Activated CD4-positive, CD25-positive, alpha-beta regulatory T cell treated with anti-CD3 and anti-CD28 coated beads, Interleukin-2, amount 50 U/mL, for 16 hours (primary cell): ENCODE measurements around the gene CAMK2N1.

Source experiments
- DNase-seq: peaks from one replicate; pipeline ENCODE4 v3.0.0-alpha.2; 2020; ENCODE audit warnings: low read depth, low spot score

The CAMK2N1 gene

GRCh38 chr1:20479840-20480239 lies 6.2 kb downstream of the CAMK2N1 start:
- DNase-seq = no peak

GRCh38 chr1:20478057-20478635 lies 7.9 kb downstream of the CAMK2N1 start:
- no peak for DNase-seq

GRCh38 chr1:20477348-20478056 lies 8.5 kb downstream of the CAMK2N1 start:
- no peak for DNase-seq

GRCh38 chr1:20476265-20477038 lies 9.6 kb downstream of the CAMK2N1 start:
- DNase-seq = no peak

GRCh38 chr1:20474996-20475395 lies 11.0 kb downstream of the CAMK2N1 start:
- no peak for DNase-seq

GRCh38 chr1:20474333-20474975 lies 11.6 kb downstream of the CAMK2N1 start:
- no peak for DNase-seq

- no peak for DNase-seq
These were observed 12.1 kb downstream of the CAMK2N1 start for GRCh38 chr1:20473894-20474293.

- no peak for DNase-seq
These were observed 12.9 kb downstream of the CAMK2N1 start for GRCh38 chr1:20472860-20473711.

- no peak for DNase-seq
These were observed 13.9 kb downstream of the CAMK2N1 start for GRCh38 chr1:20472121-20472520.

- DNase-seq = no peak
These were observed 15.8 kb downstream of the CAMK2N1 start for GRCh38 chr1:20470194-20470593.

GRCh38 chr1:20469406-20470076 lies 16.5 kb downstream of the CAMK2N1 start:
- no peak for DNase-seq

GRCh38 chr1:20466273-20466672 lies 19.7 kb downstream of the CAMK2N1 start:
- no peak for DNase-seq

GRCh38 chr1:20465187-20465586 lies 20.8 kb downstream of the CAMK2N1 start:
- no peak for DNase-seq

GRCh38 chr1:20463502-20463901 lies 22.5 kb downstream of the CAMK2N1 start:
- no peak for DNase-seq

- no peak for DNase-seq
These were observed 23.6 kb downstream of the CAMK2N1 start for GRCh38 chr1:20462397-20462796.

GRCh38 chr1:20458717-20459116 lies 27.3 kb downstream of the CAMK2N1 start:
- no peak for DNase-seq

- DNase-seq = no peak
These were observed 32.0 kb downstream of the CAMK2N1 start for GRCh38 chr1:20454004-20454403.

GRCh38 chr1:20449735-20450311 lies 36.2 kb downstream of the CAMK2N1 start:
- no peak for DNase-seq

GRCh38 chr1:20448671-20449071 lies 37.3 kb downstream of the CAMK2N1 start:
- DNase-seq = no peak

- DNase-seq = no peak
These were observed 38.2 kb downstream of the CAMK2N1 start for GRCh38 chr1:20447794-20448193.
